T-cell (primary cell): ENCODE data around the gene SAFB. TPM values are rescaled to one million over a fixed set of nuclear protein-coding genes. Genes with fewer than 3 reads are reported as not detected.
"Not testable (repeated sequence)": the region's sequence is repeated elsewhere in the genome, so short reads cannot be mapped to it uniquely, and the experiment has no call there.

Experiments used
- ATAC-seq, 4 experiments: fragments of 200-7000 bp in 3 of 4; fragments of 150-1000 bp in 1 of 4; cut with Tn5 transposase; replicated peaks in 1 of 4; 1 replicate in 3 of 4; 2 replicates in 1 of 4; pipeline ENCODE4 v1.10.0; 2021; ENCODE audit warnings: moderate library complexity in 3 of 4, mild to moderate bottlenecking in 2 of 4, moderate number of reproducible peaks in 1 of 4
- CTCF ChIA-PET, 2 donors: fragments of 300-600 bp; sonication (Branson Sonifier 250); formaldehyde crosslinking; loops; one replicate each; lab custom pipeline; 2022; ENCODE audit warnings: antibody characterized with exemption in 2 of 2; lab: Charles Lee
- POLR2A ChIA-PET, 2 donors: fragments of 300-600 bp; sonication (Branson Sonifier 250); formaldehyde crosslinking; loops; one replicate each; lab custom pipeline; 2022; ENCODE audit warnings: antibody characterized with exemption in 2 of 2; lab: Charles Lee
- DNase-seq, 35 experiments: peaks; one replicate each; pipeline versions ENCODE4 v3.0.0 to v3.0.0-alpha.2; 2013 to 2023
- H3K27ac ChIP-seq: one replicate; pipeline ENCODE4 v1.5.1; 2013; ENCODE audit warnings: low read length
- H3K27me3 ChIP-seq, 2 experiments: replicated peaks in 1 of 2; 1 replicate in 1 of 2; 2 replicates in 1 of 2; pipeline versions ENCODE4 v1.6.1 to v1.7.0; 2013; ENCODE audit warnings: low read length in 1 of 2, mixed read lengths in 1 of 2; ENCODE audit not compliant: control insufficient read depth in 2 of 2, insufficient read depth in 2 of 2; ENCODE audit errors: extremely low read depth in 1 of 2
- H3K36me3 ChIP-seq, 2 donors: 1 replicate in 1 of 2; 2 replicates in 1 of 2; pipeline versions ENCODE4 v1.6.1 to v1.7.0; 2013; ENCODE audit warnings: low read length in 1 of 2; ENCODE audit not compliant: control insufficient read depth in 2 of 2, insufficient read depth in 1 of 2; ENCODE audit errors: extremely low read depth in 1 of 2
- H3K4me1 ChIP-seq, 2 experiments: 1 replicate in 1 of 2; 2 replicates in 1 of 2; pipeline versions ENCODE4 v1.6.1 to v1.7.0; 2013; ENCODE audit warnings: low read length in 2 of 2, mixed read lengths in 1 of 2; ENCODE audit not compliant: insufficient read depth in 2 of 2, control insufficient read depth in 1 of 2; ENCODE audit errors: extremely low read depth in 1 of 2
- H3K4me3 ChIP-seq, 2 donors: 1 replicate in 1 of 2; 2 replicates in 1 of 2; pipeline versions ENCODE4 v1.5.1 to v1.7.0; 2013; ENCODE audit warnings: mild to moderate bottlenecking in 2 of 2, low read length in 1 of 2, moderate library complexity in 1 of 2; ENCODE audit not compliant: control insufficient read depth in 1 of 2; ENCODE audit errors: extremely low read depth in 1 of 2
- H3K9me3 ChIP-seq: 2 replicates; pipeline ENCODE4 v1.7.0; 2013
- H3K27ac Mint-ChIP-seq, 2 donors: one replicate each; pipeline ENCODE4 v1.8.0; 2020 to 2021; ENCODE audit warnings: mild to moderate bottlenecking in 2 of 2, mixed read lengths in 2 of 2
- H3K27me3 Mint-ChIP-seq, 2 donors: one replicate each; pipeline ENCODE4 v1.8.0; 2021 to 2022; ENCODE audit warnings: mixed read lengths in 2 of 2
- H3K36me3 Mint-ChIP-seq: one replicate; pipeline ENCODE4 v1.8.0; 2021; ENCODE audit warnings: mixed read lengths
- H3K4me1 Mint-ChIP-seq, 3 donors: one replicate each; pipeline ENCODE4 v1.8.0; 2020 to 2022; ENCODE audit warnings: mixed read lengths in 3 of 3, mild to moderate bottlenecking in 1 of 3
- H3K4me3 Mint-ChIP-seq, 3 donors: one replicate each; pipeline ENCODE4 v1.8.0; 2020 to 2022; ENCODE audit warnings: mild to moderate bottlenecking in 3 of 3, mixed read lengths in 3 of 3, moderate library complexity in 3 of 3
- H3K9me3 Mint-ChIP-seq, 3 donors: one replicate each; pipeline ENCODE4 v1.8.0; 2020 to 2022; ENCODE audit warnings: mixed read lengths in 3 of 3
- WGBS: methylation state at CpG from one replicate; pipeline ENCODE4 v1.1.5; 2013; ENCODE audit warnings: missing lambda C conversion rate; ENCODE audit not compliant: insufficient coverage; 5-methylcytosine and 5-hydroxymethylcytosine counted together
- total RNA-seq, 35 experiments: library from RNA in 6 of 35; stranded (reverse) in 6 of 35; fragments of 120-200 nt in 1 of 35; gene quantifications; one replicate each; pipeline versions ENCODE4 v1.2.1 to v1.2.4 and lab custom pipeline; 2013 to 2026

The SAFB gene
- total RNA-seq, 5 donors from 2014 or later (not counting 1 experiment from before 2014, with no cell fraction given): 164 to 203 (median 195) TPM

GRCh38 chr19:5697022-5697889 is 74.4 kb downstream of the SAFB start:
- Mint-ChIP-seq H3K4me1 (peaks cover 0 to 10% (median 5%) of the 10 kb centered on the region in 3 donors), H3K4me3 (no peak overlapping the region), H3K27me3 (no peaks in the 10 kb centered on the region), H3K36me3 (peaks cover 10% of the 10 kb centered on the region), H3K9me3 (no peaks in the 10 kb centered on the region), H3K27ac (no peak overlapping the region)
- ChIA-PET POLR2A (no interaction called here), CTCF (no interaction called here)
- ATAC-seq: no peak
- H3K4me1 ChIP-seq: peaks cover 0 to 12% of the 10 kb centered on the region in 2 experiments
- H3K9me3 ChIP-seq: no peaks in the 10 kb centered on the region
- H3K4me3 ChIP-seq: no peak overlapping the region
- H3K27me3 ChIP-seq: no peaks in the 10 kb centered on the region
- H3K27ac ChIP-seq: no peak overlapping the region
- no peak for DNase-seq
- peaks cover 25 to 76% of the 10 kb centered on the region in 2 donors for H3K36me3 ChIP-seq
- 82% methylated on average over 25 of the region's 25 CpGs for WGBS

GRCh38 chr19:5697890-5698634 is 75.2 kb downstream of the SAFB start:
- H3K27ac Mint-ChIP-seq: no peak overlapping the region
- peaks cover 0 to 4% of the 10 kb centered on the region in 2 experiments for H3K4me1 ChIP-seq
- H3K27me3 ChIP-seq: no peaks in the 10 kb centered on the region
- no peaks in the 10 kb centered on the region for H3K9me3 ChIP-seq
- H3K27ac ChIP-seq: no peak overlapping the region
- WGBS: 94% methylated on average over 23 of the region's 30 CpGs
- H3K4me3 ChIP-seq: no peak overlapping the region
- H3K36me3 ChIP-seq: peaks cover 19 to 68% of the 10 kb centered on the region in 2 donors
- ATAC-seq: no peak
- peaks cover 10% of the 10 kb centered on the region for H3K36me3 Mint-ChIP-seq
- H3K27me3 Mint-ChIP-seq: no peaks in the 10 kb centered on the region
- ChIA-PET CTCF (no interaction called here), POLR2A (no interaction called here)
- H3K4me1 Mint-ChIP-seq: peaks cover 0 to 5% (median 2%) of the 10 kb centered on the region in 3 donors
- no peak overlapping the region for H3K4me3 Mint-ChIP-seq
- no peak for DNase-seq
- no peaks in the 10 kb centered on the region for H3K9me3 Mint-ChIP-seq

GRCh38 chr19:5698635-5699422 is 75.9 kb downstream of the SAFB start:
- no peak overlapping the region for H3K27ac Mint-ChIP-seq
- Histone ChIP-seq H3K4me3 (no peak overlapping the region), H3K4me1 (no peaks in the 10 kb centered on the region), H3K36me3 (peaks cover 19 to 68% of the 10 kb centered on the region in 2 donors), H3K27ac (no peak overlapping the region), H3K27me3 (no peaks in the 10 kb centered on the region), H3K9me3 (no peaks in the 10 kb centered on the region)
- ChIA-PET CTCF (no interaction called here), POLR2A (no interaction called here)
- peaks cover 18% of the 10 kb centered on the region for H3K36me3 Mint-ChIP-seq
- no peak overlapping the region for H3K4me3 Mint-ChIP-seq
- H3K27me3 Mint-ChIP-seq: no peaks in the 10 kb centered on the region
- WGBS: 94% methylated on average over 36 of the region's 38 CpGs
- ATAC-seq (no peak), DNase-seq (no peak)
- peaks cover 0 to 5% (median 2%) of the 10 kb centered on the region in 3 donors for H3K4me1 Mint-ChIP-seq
- no peaks in the 10 kb centered on the region for H3K9me3 Mint-ChIP-seq

GRCh38 chr19:5700455-5701092 is 77.7 kb downstream of the SAFB start:
- WGBS: 95% methylated on average over 18 of the region's 22 CpGs
- H3K36me3 Mint-ChIP-seq: peaks cover 22% of the 10 kb centered on the region
- no peaks in the 10 kb centered on the region for H3K27me3 Mint-ChIP-seq
- ATAC-seq: no peak
- peaks cover 23 to 64% of the 10 kb centered on the region in 2 donors for H3K36me3 ChIP-seq
- no peaks in the 10 kb centered on the region for H3K9me3 ChIP-seq
- no peaks in the 10 kb centered on the region for H3K4me1 ChIP-seq
- no peaks in the 10 kb centered on the region for H3K9me3 Mint-ChIP-seq
- H3K4me1 Mint-ChIP-seq: peaks cover 0 to 2% (median 0%) of the 10 kb centered on the region in 3 donors
- no peak overlapping the region for H3K27ac Mint-ChIP-seq
- CTCF ChIA-PET: no interaction called here
- no peak overlapping the region for H3K4me3 ChIP-seq
- H3K27me3 ChIP-seq: no peaks in the 10 kb centered on the region
- POLR2A ChIA-PET: no interaction called here
- no peak overlapping the region for H3K4me3 Mint-ChIP-seq
- DNase-seq: no peak
- H3K27ac ChIP-seq: no peak overlapping the region

- peaks cover 28% of the 10 kb centered on the region for H3K36me3 Mint-ChIP-seq
- H3K4me3 ChIP-seq, CTCF ChIA-PET, H3K27ac ChIP-seq, H3K4me1 Mint-ChIP-seq, H3K27me3 Mint-ChIP-seq, H3K27ac Mint-ChIP-seq, H3K4me1 ChIP-seq, POLR2A ChIA-PET, H3K9me3 Mint-ChIP-seq, DNase-seq, H3K27me3 ChIP-seq, H3K4me3 Mint-ChIP-seq, ATAC-seq, H3K9me3 ChIP-seq: not testable (repeated sequence)
- peaks cover 17 to 64% of the 10 kb centered on the region in 2 donors for H3K36me3 ChIP-seq
- no CpG with 5 or more reads among the region's 28 CpGs for WGBS
Observed at GRCh38 chr19:5702053-5702410, 79.1 kb downstream of the SAFB start.
